SK-MEL-5 (cell line): ENCODE results near the gene AEN. TPM values are rescaled to one million over a fixed set of nuclear protein-coding genes. Genes with fewer than 3 reads are reported as not detected.
"Not testable (repeated sequence)": the region's sequence is repeated elsewhere in the genome, so short reads cannot be mapped to it uniquely, and the experiment has no call there.

Experiments
- DNase-seq: peaks from one replicate; pipeline ENCODE4 v3.0.0-alpha.2; 2016; ENCODE audit warnings: low read depth, low spot score
- in situ Hi-C: cut with HindIII; loops from 2 replicates; pipeline ENCODE4 v1.10.0; 2016; ENCODE audit warnings: low sequenced_read_pairs, high pct_unique_total_duplicates, low pct_unique_long_range_greater_than_20kb
- total RNA-seq: library from RNA; depleted of rRNA; stranded (reverse); fragments of >200 nt; shearing (Covaris generic); gene quantifications from 2 replicates; pipeline ENCODE4 v1.2.3, GENCODE V29; 2014

The AEN gene
- total RNA-seq, 1 experiment from 2014 or later: 108 TPM

DNA sequence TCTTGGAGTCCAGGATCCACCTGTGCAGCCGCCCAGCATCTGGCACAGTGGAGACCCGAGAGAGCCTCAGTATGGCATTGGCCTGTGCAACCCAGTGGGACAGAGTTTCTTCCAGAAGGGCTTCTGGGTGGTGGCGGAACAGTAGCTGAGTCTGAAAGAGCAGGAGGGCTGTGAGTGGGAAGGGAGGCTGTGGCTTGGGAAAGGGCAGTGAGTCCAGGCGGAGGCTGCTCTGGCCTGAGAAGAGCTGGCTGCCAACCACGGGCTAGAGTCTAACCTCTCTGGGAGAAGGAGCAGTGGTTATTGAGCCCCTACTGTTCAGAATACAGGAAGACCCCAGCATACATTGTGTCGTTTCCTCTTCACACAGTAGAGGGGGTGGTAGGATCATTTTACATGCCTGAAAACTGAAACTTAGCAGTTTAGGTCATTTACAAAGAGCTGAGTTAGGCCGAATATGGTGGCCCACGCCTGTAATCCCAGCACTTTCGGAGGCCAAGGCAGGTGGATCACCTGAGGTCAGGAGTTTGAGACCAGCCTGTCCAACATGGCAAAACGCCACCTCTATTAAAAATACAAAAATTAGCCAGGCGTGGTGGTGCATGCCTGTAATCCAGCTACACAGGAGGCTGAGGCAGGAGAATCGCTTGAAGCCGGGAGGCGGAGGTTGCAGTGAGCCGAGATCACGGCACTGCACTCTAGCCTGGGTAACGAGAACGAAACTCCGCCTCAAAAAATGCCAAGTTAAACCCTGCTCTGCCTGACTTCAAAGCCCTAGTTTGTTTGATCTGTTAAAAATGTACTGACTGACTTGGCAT lies 3.2 kb downstream of the AEN start:
- peak; percentile 60 for DNase-seq
- in situ Hi-C loops: loop anchor here (25.0 kb wide), 1 partner anchor 162 kb away; the partner anchor contains the start of genes MRPL46 and MRPS11

DNA sequence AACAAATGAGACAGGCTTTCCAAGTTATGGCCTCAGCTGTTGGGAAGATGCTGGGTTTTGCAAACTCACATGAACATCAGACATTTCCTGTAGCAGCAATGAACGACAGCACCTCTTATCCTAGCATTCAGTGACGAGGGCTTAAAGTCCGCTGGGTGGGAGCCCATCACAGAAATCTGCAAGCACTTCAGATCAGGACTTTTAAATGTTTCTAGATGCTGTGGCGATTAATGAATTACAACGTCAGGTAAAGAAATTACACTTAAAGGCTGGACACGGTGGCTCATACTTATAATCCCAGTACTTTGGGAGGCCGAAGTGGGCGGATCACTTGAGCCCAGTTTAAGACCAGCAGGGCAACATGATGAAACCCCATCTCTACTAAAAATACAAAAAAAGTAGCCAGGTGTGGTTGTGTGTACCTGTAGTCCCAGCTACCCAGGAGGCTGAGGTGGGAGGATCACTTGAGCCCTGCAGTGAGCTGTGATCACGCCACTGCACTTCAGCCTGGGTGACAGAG lies 3.9 kb downstream of the AEN start:
- no peak for DNase-seq
- in situ Hi-C loops: loop anchor here (25.0 kb wide), 1 partner anchor 163 kb away; the partner anchor contains the start of genes MRPL46 and MRPS11

DNA sequence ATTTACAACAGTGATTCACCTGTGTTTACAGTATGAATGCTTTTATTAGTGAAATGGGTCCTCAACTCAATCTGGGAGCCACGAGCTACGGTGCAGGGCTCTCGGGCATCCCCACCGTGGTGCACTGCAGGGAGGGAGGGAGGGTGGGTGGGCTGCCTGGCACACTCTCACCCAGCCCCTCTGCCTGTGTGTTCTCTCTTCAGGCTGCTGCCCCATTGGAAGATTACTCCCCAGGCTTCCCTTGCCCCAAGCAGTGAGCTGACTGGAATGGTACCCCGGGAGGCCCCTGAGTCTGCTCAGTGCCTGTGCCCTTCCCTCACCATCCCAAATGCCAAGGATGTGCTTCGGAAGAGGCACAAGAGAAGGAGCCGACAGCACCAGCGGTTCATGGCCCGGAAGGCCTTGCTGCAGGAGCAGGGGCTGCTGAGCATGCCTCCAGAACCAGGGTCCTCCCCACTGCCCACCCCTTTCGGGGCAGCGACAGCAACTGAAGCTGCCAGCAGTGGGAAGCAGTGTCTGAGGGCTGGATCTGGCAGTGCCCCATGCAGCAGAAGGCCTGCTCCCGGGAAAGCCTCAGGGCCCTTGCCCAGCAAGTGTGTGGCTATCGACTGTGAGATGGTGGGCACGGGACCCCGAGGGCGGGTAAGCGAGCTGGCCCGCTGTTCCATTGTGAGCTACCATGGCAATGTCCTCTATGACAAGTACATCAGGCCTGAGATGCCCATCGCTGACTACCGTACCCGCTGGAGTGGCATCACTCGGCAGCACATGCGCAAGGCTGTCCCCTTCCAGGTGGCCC lies 5.0 kb downstream of the AEN start:
- no peak for DNase-seq
- in situ Hi-C loops: no loop called here

DNA sequence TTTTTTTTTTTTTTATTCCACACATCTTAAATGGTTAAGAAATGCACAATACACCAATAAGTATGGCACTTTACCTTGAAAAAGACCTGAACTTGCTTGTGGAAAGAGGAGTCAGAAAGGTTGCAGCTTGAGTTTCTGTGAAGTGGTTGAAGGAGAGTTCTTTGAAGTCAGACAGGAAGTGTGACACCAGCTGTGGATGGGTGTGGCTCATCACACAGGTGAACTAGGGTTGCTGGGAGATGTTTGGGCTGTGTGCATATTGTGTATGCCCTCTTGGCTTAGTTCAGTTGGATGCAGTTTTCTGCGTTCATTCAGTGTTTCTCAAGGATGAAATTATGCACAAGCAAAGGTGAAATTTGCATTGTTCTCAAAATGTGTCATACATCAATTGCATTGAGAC lies 6.3 kb downstream of the AEN start:
- in situ Hi-C loops: no loop called here
- no peak for DNase-seq

DNA sequence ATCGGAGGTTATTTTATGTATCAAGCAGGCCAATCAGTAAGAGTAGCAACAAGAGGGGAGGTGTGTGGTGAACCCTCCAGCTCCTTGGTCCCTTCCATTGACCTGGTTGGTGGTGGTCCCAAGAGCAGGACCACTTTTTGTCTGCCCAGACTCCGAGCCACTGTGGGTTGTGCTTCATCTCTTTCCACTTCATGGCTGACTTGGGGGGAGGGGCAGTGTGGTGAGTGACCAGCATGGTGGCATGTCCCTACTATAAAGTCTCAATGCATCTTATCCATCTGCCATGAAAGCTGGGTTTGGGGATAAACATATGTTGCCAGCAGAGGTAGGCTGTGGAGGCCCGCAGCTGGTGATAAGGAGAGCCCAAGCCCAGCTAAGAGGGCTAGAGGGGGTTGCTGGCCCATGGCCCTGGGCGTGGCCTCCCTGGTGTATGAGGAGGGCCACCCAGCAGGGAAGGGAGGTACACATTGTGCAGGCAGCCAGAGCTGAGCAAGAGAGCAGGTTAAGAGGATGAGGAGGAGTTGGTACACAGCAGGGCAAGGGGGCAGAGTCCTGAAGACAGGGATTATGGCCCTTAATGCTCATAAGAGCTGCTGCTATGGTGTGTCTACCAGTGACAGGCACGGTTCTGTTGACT lies 7.0 kb downstream of the AEN start:
- in situ Hi-C loops: no loop called here
- no peak for DNase-seq

DNA sequence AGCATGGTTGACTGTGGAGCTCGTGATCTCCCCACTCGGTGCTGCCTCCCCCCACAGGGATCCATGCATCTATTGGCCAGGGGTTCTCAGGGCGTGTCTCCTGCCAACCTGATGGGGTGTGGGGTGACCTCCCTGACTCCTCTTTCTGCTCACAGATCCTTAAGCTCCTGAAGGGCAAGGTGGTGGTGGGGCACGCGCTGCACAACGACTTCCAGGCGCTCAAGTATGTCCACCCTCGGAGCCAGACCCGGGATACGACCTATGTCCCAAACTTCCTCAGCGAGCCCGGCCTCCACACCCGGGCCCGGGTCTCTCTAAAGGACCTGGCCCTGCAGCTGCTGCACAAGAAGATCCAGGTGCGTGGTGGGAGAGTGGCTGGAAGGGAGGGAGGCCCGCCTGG lies 7.9 kb downstream of the AEN start:
- no peak for DNase-seq
- in situ Hi-C loops: no loop called here

DNA sequence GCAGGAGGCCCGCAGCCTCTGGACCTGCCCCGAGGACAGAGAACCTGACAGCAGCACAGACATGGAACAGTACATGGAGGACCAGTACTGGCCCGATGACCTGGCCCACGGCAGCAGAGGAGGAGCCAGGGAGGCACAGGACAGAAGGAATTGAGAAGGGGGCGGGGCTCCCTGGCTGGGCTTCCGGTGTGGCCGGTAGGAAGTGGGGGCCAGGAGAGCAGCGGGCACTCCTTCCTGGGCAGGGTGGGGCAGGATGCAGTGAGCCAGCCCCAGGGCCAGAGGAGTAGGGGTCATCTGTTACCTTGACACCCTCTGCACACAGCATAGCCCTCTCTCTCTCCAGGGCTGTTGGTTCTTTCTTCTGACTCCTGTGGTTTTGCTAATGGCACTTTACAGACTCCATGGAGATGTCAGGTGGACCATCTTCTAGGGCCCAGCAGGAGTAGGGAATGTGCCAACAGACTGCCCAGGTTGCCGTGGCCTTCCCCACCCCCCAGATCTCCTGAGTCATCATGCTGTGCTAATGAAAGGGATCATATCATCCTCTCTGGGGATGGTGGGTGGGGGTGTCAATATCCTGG lies 9.1 kb downstream of the AEN start:
- in situ Hi-C loops: no loop called here
- DNase-seq: no peak

DNA sequence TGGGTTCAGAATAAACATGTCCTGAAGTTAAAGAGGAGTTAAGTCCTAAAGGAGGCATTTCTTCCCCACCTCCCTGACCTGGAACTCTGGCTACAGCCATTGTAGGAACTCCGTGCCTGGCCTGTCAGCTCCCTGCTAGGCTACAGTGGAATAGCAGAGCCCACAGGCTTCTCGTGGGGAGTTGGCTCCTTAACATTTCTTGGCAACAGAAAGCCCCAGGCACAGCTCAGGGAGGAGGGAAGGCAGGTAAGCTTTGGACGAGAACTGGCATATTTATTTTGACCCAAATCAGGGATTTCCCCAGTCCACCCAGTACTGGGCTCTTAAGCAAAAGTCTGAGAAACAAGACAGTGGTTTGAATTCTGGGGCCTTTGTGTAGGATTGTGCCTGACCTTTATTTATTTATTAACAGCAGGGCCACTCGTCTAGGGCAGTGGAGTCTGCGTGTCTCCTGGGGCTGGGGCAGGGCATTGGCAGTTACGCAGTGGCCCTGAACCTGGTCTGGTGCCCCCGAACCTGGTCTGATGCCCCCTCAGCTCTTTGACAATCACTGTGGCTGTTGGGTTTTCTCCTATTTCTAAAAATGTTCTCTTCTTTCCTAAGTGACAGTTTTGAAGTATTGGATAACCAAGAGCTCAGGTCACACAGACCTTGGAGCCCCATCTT lies 9.8 kb downstream of the AEN start:
- no peak for DNase-seq
- in situ Hi-C loops: no loop called here

DNA sequence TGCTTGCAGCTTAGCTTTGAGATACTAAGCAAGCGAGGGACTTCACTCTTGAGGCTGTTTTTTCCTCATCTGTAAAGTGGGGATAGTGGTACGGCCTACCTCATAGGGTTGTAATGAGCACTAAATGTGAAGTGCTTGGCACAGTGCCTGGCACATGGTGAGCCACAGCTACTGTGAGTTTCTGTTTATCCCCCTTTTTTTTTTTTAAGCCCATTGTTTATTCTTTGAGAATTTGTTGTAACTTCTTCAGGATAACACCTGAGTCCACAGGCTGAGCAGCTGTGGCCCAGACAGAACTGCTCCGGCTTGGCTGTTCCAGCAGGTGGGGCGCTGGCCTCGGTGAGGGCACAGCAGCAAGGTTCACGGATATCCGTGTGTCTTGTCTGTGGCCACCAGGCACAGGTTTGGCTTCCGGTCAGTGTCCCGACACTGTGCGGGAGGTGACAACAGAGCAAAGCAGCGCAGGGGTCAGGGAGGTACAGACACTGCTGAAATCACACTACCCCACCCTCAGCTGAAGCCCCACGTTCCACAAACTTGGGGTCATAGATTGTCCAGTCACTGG lies 10.4 kb downstream of the AEN start:
- no peak for DNase-seq
- in situ Hi-C loops: no loop called here

DNA sequence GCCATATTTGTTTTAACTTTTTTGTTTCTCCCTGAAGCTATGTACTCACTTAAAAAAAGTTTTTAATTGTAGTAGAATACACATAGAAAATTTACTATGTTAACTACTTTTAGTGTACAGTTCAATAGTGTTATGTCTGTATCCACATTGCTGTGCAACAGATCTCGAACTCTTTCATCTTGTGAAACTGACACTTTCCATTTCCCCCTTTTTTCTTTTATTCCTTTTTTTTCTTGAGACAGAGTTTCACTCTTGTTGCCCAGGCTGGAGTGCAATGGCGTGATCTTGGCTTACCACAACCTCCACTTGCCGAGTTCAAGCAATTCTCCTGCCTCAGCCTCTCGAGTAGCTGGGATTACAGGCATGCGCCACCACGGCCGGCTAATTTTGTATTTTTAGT lies 11.7 kb downstream of the AEN start:
- DNase-seq, in situ Hi-C loops: not testable (repeated sequence)

DNA sequence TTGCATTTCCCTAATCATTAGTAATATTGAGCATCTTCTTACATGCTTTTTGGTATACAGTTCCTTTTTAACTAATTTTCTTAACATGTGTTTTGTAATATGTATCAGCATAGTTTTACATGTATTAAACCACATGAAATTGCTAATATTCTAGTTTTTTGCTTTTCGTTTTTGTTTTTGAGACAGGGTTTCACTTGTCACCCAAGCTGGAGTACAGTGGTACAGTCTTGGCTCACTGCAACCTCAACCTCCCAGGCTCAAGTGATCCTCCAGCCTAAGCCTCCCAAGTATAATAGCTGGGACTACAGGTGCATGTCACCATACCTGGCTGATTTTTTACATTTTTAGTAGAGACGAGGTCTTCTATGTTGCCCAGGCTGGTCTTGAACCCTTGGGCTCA lies 13.3 kb downstream of the AEN start:
- in situ Hi-C loops: no loop called here
- DNase-seq: no peak

DNA sequence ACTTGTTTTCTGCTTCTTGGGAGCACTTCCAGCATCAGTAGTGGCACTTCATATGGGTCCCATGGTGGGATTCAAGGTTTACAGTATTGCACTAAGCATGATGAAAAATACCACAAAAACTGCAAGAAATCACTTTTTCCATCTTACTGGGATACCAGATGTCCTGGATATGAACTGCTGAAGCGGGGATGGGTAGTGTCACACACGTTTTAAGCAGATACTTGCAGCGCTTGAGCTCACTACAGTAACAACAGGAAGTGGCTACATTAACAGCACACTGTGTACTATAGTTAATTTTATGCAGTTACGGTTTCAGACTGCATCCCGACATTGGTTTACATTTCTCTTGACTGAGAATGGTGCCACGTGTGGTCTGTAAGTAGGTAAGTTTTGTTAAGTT lies 14.2 kb downstream of the AEN start:
- in situ Hi-C loops: no loop called here
- no peak for DNase-seq

DNA sequence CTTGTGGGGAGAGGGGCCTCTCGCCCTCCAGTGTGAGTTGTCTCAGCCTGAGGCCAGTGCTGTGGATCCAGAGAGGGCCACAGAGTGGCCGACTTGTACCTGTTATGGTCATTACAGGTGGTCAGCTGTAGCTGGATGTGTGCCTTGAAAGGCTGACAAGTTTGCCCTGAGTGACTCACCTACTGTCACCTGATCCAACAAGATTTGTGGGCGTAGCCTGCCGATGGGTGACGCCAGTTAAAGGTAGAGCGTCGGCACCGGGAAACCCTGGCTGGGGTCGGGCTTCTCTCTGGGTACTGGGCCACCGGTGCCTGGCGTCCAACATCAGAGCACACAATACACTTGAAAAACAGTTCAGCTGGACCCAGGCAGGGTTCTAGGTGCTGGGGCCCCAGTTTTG lies 14.9 kb downstream of the AEN start:
- in situ Hi-C loops: no loop called here

DNA sequence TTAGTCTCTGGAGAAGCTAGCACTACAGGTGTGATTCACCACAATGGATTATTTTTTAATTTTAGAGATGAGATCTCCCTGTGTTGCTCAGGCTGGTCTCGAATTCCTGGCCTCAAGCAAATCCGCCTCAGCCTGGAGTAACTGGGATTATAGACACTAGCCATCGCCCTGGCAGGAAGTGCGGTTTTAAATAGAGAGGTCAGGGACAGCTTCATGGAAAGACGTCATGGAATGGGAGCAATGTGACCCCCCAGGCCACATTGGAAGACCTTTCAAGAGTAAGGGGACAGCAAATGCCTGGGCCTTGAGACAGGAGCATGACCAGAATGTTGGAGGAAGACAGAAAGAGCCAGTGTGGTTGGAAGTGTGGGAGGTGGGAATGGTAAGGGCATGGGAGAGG lies 15.5 kb downstream of the AEN start:
- in situ Hi-C loops: no loop called here
- DNase-seq: peak; percentile 46

More for the DNA sequence above, 14.9 kb downstream of the AEN start:
- DNase-seq: no peak

DNA sequence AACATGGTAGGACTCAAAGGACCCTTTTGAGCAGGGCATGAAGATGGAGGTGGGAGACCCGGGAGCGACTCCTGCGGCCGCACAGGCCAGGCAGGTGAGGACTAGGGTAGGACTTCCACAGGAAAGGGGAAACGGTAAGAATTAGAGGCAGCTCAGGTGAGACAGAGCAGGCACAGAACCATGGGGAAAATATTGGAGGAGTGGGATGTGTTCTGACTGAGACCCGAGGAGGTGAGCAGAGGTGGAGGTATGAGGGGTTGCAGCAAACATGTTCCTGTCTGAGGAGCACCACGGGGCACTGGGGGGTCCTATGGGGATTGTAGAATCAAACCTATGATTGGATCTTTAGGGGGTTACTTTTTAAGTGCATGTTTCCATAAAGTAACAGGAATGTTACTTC lies 16.3 kb downstream of the AEN start:
- DNase-seq: no peak
- in situ Hi-C loops: no loop called here

DNA sequence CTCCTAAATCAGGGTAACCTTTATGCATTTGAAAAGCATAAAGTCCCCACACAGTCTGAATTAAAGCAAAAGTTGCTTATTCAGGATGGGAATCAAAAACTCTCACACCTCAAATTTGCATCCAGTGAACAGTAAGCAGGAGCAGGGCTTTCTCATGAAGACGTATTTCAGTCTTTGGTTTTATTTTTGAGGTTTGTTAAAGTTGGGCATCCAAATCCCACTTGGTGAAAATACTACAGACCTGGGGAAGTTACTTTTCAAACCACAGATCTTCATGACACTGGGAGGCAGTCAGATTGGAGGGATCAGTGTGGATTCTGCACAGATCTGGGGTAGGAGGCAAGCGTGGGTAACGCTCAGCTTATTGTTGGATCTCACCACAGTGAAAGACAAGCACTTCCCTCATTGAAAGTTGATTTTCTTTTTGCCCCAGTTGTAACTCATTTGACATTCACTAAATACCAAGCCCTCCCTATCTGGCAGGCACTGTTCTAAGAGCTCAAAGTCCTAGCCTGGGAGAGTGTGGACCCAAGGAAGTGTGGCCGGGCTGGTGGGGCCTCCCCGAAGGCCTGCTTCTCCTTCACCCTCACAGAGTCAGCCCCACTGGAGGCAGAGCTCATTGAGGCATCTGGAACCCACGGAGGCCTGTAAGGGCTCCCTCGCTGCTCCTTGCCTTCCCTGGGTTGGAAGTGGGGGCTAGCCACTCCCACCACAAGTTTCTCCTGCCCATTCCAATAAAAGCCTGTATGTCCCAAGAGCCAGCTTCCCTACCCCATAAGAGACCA lies 16.9 kb downstream of the AEN start:
- no peak for DNase-seq
- in situ Hi-C loops: no loop called here
